Trophoblast cell (in vitro differentiated cells and primary cell): ENCODE measurements around the gene CDH5.

Experiments used
- DNase-seq, 2 donors: peaks; one replicate each; pipeline ENCODE4 v3.0.0-alpha.2; 2016
- H2AFZ ChIP-seq: 2 replicates; pipeline ENCODE4 v1.6.1; 2013; ENCODE audit warnings: low read length, moderate library complexity, mild to moderate bottlenecking; ENCODE audit not compliant: insufficient read depth, poor library complexity
- H2AK5ac ChIP-seq: 2 replicates; pipeline ENCODE4 v1.6.1; 2013; ENCODE audit warnings: mild to moderate bottlenecking, low read length
- H2BK120ac ChIP-seq: 2 replicates; pipeline ENCODE4 v1.6.1; 2013; ENCODE audit warnings: low read length, mild to moderate bottlenecking, moderate library complexity; ENCODE audit not compliant: insufficient read depth, poor library complexity
- H2BK12ac ChIP-seq: 2 replicates; pipeline ENCODE4 v1.6.1; 2013; ENCODE audit warnings: mild to moderate bottlenecking, low read length, moderate library complexity
- H2BK5ac ChIP-seq: 2 replicates; pipeline ENCODE4 v1.6.1; 2013; ENCODE audit warnings: low read length, low read depth, moderate library complexity, mild to moderate bottlenecking; ENCODE audit not compliant: poor library complexity
- H3K14ac ChIP-seq: 2 replicates; pipeline ENCODE4 v1.6.1; 2013; ENCODE audit warnings: mild to moderate bottlenecking, low read length
- H3K18ac ChIP-seq: 2 replicates; pipeline ENCODE4 v1.6.1; 2013; ENCODE audit warnings: mild to moderate bottlenecking, low read length
- H3K23ac ChIP-seq: 2 replicates; pipeline ENCODE4 v1.6.1; 2013; ENCODE audit warnings: low read length
- H3K27ac ChIP-seq: 2 replicates; pipeline ENCODE4 v1.5.1; 2013; ENCODE audit warnings: low read depth, mild to moderate bottlenecking, inconsistent platforms, low read length, moderate library complexity
- H3K27me3 ChIP-seq: 2 replicates; pipeline ENCODE4 v1.6.1; 2013; ENCODE audit warnings: inconsistent platforms, mild to moderate bottlenecking, low read length, moderate library complexity; ENCODE audit not compliant: insufficient read depth
- H3K36me3 ChIP-seq, 2 experiments: 1 replicate in 1 of 2; 2 replicates in 1 of 2; pipeline ENCODE4 v1.6.1; 2013; ENCODE audit warnings: low read length in 2 of 2, mild to moderate bottlenecking in 2 of 2, moderate library complexity in 1 of 2; ENCODE audit not compliant: insufficient read depth in 2 of 2, control insufficient read depth in 1 of 2
- H3K4ac ChIP-seq: 2 replicates; pipeline ENCODE4 v1.6.1; 2013; ENCODE audit warnings: low read depth, mild to moderate bottlenecking, low read length, moderate library complexity
- H3K4me1 ChIP-seq, 2 experiments: 1 replicate in 1 of 2; 2 replicates in 1 of 2; pipeline ENCODE4 v1.6.1; 2013; ENCODE audit warnings: low read length in 2 of 2, mild to moderate bottlenecking in 2 of 2, moderate library complexity in 1 of 2; ENCODE audit not compliant: insufficient read depth in 2 of 2, control insufficient read depth in 1 of 2
- H3K4me2 ChIP-seq: 2 replicates; pipeline ENCODE4 v1.6.1; 2013; ENCODE audit warnings: inconsistent platforms, mild to moderate bottlenecking, low read length, moderate library complexity
- H3K4me3 ChIP-seq: 2 replicates; pipeline ENCODE4 v1.5.1; 2013; ENCODE audit warnings: mild to moderate bottlenecking, low read depth, low read length, inconsistent platforms
- H3K79me1 ChIP-seq: one replicate; pipeline ENCODE4 v1.6.1; 2013; ENCODE audit warnings: low read length
- H3K79me2 ChIP-seq: 2 replicates; pipeline ENCODE4 v1.6.1; 2013; ENCODE audit warnings: low read length, mild to moderate bottlenecking; ENCODE audit not compliant: control insufficient read depth, insufficient read depth, poor library complexity
- H3K9ac ChIP-seq: 2 replicates; pipeline ENCODE4 v1.6.1; 2013; ENCODE audit warnings: mild to moderate bottlenecking, low read length
- H3K9me3 ChIP-seq: 2 replicates; pipeline ENCODE4 v1.6.1; 2013; ENCODE audit warnings: low read depth, mild to moderate bottlenecking, control low read depth, inconsistent platforms, low read length; ENCODE audit not compliant: insufficient read depth
- H4K12ac ChIP-seq: 2 replicates; pipeline ENCODE4 v1.6.1; 2013; ENCODE audit warnings: low read depth, mild to moderate bottlenecking, low read length, moderate library complexity
- H4K8ac ChIP-seq: 2 replicates; pipeline ENCODE4 v1.6.1; 2013; ENCODE audit warnings: low read depth, mild to moderate bottlenecking, low read length, moderate library complexity
- H4K91ac ChIP-seq: one replicate; pipeline ENCODE4 v1.6.1; 2013; ENCODE audit warnings: low read depth, mild to moderate bottlenecking, low read length, moderate library complexity
- WGBS: extraction: QIAGEN DNeasy Blood & Tissue Kit; methylation state at CpG from one replicate; pipeline ENCODE4 v1.1.7; 2013; ENCODE audit warnings: missing lambda C conversion rate; ENCODE audit not compliant: insufficient read length, insufficient coverage; ENCODE audit errors: extremely low coverage; 5-methylcytosine and 5-hydroxymethylcytosine counted together

CDH5 gene

DNA sequence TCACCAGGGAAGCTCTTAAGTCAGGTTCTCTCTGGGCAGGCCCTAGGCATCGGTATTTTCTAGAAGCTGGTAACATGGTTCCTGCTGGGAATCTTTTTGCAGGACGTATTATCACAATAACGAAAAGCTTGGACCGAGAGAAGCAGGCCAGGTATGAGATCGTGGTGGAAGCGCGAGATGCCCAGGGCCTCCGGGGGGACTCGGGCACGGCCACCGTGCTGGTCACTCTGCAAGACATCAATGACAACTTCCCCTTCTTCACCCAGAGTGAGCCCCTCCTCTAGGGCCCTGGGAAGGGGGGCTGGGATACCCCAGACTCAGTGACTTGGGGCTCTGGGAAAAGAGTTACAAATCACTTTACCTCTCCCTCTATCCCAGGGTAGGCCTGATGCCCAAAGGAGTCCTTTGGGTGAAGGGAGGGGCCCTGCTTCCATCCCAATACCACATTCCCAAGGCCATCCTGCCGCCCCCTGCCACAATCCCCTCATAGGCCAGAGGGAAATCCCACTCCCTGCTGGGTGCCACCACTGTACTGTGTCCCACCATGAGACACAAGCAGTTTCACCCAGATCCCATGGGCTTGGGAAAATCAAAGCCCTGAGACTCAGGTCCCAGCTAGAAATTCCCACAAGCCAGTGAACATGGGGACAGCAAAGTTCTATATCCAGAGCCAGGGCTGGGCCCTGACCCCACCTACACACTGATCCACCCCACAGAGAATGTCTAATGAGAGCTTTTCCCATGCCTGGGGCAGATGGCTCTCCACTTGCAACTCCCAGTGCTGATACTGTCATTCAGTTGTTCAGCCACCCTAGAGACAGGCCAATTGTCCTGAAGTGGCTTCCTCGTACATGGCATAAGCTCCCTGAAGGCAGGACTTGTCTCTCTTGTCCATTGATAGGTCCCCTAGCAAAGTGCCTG is 23.0 kb downstream of the CDH5 start:
- Histone ChIP-seq H2AFZ (no peak overlapping the region), H4K12ac (no peak overlapping the region), H3K4ac (no peak overlapping the region), H2AK5ac (no peak overlapping the region), H3K27me3 (no peaks in the 10 kb centered on the region), H3K4me3 (no peak overlapping the region), H3K36me3 (peaks cover 3 to 8% of the 10 kb centered on the region in 2 experiments), H3K14ac (no peak overlapping the region), H2BK120ac (no peak overlapping the region), H3K4me1 (no peaks in the 10 kb centered on the region), H3K4me2 (no peak overlapping the region), H3K18ac (no peak overlapping the region), H3K23ac (no peak overlapping the region), H4K8ac (no peak overlapping the region), H4K91ac (no peak overlapping the region), H2BK12ac (no peak overlapping the region), H3K27ac (no peak overlapping the region), H3K9ac (no peak overlapping the region), H3K79me1 (no peaks in the 10 kb centered on the region), H3K9me3 (no peaks in the 10 kb centered on the region), H2BK5ac (no peak overlapping the region), H3K79me2 (no peaks in the 10 kb centered on the region)
- no peak for DNase-seq
- no CpG with 5 or more reads among the region's 13 CpGs for WGBS

DNA sequence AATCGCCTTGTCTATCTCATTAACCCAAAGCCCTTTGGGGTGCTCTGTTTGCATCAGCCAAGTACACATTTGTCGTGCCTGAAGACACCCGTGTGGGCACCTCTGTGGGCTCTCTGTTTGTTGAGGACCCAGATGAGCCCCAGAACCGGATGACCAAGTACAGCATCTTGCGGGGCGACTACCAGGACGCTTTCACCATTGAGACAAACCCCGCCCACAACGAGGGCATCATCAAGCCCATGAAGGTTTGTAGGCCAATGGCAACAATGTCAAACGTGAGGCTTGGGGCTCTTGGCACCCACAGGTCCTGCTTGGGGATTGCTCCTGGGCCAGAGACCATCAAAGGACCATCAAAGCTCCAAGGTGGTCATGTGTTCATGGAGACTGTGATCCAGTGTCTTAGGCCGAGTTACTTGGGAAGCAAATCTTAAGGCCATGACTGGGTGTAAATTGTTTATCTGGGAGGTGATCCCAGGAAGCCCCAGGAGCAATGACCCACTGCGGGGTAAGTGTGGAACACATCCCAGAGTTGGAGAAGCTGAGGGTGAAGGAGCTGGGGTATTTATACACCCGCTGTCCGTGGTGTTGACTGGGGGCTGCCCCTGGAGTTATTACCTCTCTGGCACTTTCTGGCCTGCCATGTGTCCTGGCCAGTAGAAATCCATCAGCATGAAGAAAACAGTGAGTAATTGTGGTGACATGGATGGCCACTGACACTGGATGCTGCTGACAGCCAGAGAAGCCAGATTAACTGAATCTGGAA is 24.0 kb downstream of the CDH5 start:
- H2BK5ac ChIP-seq: no peak overlapping the region
- no peak overlapping the region for H3K18ac ChIP-seq
- no peak overlapping the region for H2BK120ac ChIP-seq
- no peak overlapping the region for H4K12ac ChIP-seq
- no peak overlapping the region for H2BK12ac ChIP-seq
- H2AK5ac ChIP-seq: no peak overlapping the region
- no peaks in the 10 kb centered on the region for H3K27me3 ChIP-seq
- H3K79me1 ChIP-seq: no peaks in the 10 kb centered on the region
- H3K9ac ChIP-seq: no peak overlapping the region
- H4K91ac ChIP-seq: no peak overlapping the region
- H3K27ac ChIP-seq: no peak overlapping the region
- no peak overlapping the region for H3K4ac ChIP-seq
- no peak overlapping the region for H2AFZ ChIP-seq
- peaks cover 3 to 8% of the 10 kb centered on the region in 2 experiments for H3K36me3 ChIP-seq
- H3K4me3 ChIP-seq: no peak overlapping the region
- no peak overlapping the region for H3K14ac ChIP-seq
- WGBS: no CpG with 5 or more reads among the region's 14 CpGs
- no peaks in the 10 kb centered on the region for H3K9me3 ChIP-seq
- no peaks in the 10 kb centered on the region for H3K79me2 ChIP-seq
- no peak overlapping the region for H4K8ac ChIP-seq
- no peak for DNase-seq
- no peak overlapping the region for H3K23ac ChIP-seq
- H3K4me1 ChIP-seq: no peaks in the 10 kb centered on the region
- H3K4me2 ChIP-seq: no peak overlapping the region

DNA sequence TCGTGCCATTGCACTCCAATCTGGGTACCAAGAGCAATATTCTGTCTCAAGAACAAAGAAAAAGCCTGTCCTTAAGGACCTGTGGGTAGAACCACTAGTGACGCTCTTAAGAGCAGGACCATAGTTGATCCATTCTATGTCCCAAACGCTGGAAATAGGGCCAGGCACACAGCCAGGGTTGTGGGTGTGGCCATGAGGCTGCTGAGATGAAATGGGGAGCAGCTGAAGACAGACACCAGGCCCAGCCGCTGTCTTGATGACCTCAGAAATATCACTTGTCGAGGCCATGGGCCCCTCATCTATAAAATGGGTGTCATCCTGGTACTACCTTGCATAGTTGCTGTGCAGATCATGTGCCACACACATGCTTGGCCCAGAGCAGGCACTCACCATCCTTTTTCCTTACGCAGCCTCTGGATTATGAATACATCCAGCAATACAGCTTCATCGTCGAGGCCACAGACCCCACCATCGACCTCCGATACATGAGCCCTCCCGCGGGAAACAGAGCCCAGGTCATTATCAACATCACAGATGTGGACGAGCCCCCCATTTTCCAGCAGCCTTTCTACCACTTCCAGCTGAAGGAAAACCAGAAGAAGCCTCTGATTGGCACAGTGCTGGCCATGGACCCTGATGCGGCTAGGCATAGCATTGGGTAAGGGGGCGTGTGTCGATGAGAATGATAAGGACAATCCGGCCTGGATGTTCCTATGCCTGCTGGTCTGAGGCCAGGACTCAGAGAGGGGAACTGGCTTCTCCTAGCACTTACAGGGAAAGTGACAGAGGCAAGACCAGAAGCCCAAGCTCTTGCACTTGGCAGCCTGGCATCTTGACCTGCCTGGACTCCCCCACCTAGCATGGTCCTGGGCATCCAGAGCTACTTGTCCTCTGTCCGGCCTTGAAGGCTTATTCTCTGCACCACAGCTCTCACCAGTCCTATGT is 25.5 kb downstream of the CDH5 start:
- Histone ChIP-seq H2BK12ac (no peak overlapping the region), H3K4me2 (no peak overlapping the region), H2AFZ (no peak overlapping the region), H4K8ac (no peak overlapping the region), H3K23ac (no peak overlapping the region), H3K27ac (no peak overlapping the region), H3K18ac (no peak overlapping the region), H3K4ac (no peak overlapping the region), H4K91ac (no peak overlapping the region), H2AK5ac (no peak overlapping the region), H3K36me3 (peaks cover 3 to 8% of the 10 kb centered on the region in 2 experiments), H3K27me3 (no peaks in the 10 kb centered on the region), H3K9ac (no peak overlapping the region), H2BK120ac (no peak overlapping the region), H3K79me2 (no peaks in the 10 kb centered on the region), H3K14ac (no peak overlapping the region), H3K4me3 (no peak overlapping the region), H3K4me1 (no peaks in the 10 kb centered on the region), H3K9me3 (no peaks in the 10 kb centered on the region), H2BK5ac (no peak overlapping the region), H4K12ac (no peak overlapping the region), H3K79me1 (no peaks in the 10 kb centered on the region)
- DNase-seq: no peak
- WGBS: no CpG with 5 or more reads among the region's 18 CpGs
